NCI-H510A (cell line): ENCODE measurements around the gene CCL26.
"Not testable (repeated sequence)": the region's sequence is repeated elsewhere in the genome, so short reads cannot be mapped to it uniquely, and the experiment has no call there.

Experiments
- DNase-seq: peaks from one replicate; lab custom pipeline; 2025; lab: John Stamatoyannopoulos, UW

The CCL26 gene

DNA sequence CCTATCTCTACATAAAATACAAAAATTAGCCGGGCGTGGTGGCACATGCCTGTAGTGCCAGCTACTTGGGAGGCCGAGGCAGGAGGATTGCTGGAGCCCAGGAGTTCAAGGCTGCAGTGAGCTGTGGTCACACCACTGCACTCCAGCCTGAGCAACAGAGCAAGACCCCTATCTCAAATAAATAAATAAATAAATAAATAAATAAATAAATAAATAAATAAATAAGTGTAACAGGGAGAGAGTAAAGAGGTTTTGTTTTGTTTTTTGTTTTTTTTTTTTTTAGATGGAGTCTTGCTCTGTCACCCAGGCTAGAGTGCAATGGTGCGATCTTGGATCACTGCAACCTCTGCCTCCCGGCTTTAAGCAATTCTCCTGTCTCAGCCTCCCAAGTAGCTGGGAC, 20.6 kb upstream of the CCL26 start:
- DNase-seq, result not testable (repeated sequence)

DNA sequence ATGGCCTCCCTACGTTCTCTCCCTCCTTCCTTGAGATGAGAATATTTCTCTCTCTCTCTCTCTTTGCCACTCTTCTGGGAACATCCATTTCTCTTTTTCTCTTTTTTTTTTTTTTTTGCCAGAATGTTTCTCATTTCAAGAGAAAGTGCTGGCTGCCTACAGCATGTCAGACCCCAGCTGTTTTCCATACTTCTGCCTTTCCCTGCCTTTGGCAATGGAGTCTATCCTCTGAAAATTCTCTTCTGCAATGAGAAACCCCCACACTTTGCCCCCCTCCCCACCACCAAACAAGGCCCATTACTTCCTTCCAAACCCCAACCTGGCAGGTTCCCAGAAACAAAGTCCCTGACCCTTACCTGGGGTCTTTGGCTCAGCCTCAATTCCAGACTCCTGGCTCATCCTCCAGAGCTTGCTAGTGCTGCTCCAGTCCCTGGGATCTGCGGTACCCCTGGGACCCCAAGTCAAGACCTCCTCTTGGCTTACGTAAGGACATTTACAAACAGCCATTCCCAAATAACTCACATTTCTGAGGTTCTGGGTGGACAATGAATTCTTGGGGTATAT, 17.4 kb upstream of the CCL26 start:
- no peak for DNase-seq

DNA sequence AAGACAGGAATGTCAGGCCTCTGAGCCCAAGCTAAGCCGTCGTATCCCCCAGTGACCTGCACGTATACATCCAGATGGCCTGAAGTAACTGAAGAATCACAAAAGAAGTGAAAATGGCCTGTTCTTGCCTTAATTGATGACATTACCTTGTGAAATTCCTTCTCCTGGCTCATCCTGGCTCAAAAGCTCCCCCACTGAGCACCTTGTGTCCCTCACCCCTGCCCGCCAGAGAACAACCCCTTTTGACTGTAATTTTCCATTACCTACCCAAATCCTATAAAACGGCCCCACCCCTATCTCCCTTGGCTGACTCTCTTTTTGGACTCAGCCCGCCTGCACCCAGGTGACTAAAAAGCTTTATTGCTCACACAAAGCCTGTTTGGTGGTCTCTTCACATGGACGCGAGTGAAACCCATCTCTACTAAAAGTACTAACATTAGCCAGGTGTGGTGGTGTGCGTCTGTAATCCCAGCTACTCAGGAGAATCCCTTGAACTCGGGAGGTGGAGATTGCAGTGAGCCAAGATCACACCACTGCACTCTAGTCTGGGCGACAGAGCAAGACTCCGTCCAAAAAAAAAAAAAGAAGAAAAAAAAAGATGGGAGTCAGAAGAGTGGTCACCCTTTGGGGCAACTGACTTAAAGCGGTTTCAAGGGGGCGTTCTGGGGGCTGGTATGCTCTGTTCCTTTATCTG, 16.3 kb upstream of the CCL26 start:
- DNase-seq, result not testable (repeated sequence)

DNA sequence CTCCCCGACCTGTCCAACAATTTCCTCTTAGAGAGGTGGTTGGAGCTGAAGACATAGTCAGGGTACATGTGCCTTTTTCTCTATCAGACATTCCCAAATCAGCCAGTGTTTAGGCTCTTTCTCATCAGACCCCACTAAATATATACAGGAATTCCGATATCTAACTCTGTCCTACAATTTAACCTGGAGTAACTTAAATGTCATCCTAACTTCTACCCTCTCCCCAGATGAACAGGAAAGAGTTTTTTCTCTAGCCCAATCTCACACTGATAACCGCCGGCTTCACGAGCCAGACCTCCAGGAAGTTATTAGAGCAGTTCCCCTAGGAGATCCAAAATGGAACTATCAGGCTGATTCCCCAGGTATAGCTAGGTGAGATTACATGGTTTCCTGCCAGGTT, 11.0 kb upstream of the CCL26 start:
- not testable (repeated sequence) for DNase-seq

DNA sequence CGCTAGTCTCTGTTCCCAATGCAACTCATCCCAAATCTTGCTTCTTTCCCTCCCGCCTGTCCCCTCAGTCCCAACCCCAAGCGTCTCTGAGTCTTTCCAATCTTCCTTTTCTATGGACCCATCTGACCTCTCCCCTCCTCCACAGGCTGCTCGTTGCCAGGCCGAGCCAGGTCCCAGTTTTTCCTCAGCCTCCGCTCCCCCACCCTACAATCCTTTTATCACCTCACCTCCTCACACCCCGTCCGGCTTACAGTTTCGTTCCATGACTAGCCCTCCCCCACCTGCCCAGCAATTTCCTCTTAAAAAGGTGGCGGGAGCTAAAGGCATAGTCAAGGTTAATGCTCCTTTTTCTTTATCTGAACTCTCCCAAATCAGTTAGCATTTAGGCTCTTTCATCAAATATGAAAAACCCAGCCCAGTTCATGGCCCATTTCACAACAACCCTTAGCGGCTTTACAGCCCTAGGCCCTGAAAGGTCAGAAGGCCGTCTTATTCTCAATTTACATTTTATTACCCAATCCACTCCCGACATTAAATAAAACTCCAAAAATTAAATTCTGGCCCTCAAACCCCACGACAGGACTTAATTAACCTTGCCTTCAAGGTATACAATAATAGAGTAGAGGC, 8.7 kb upstream of the CCL26 start:
- DNase-seq, result not testable (repeated sequence)

- not testable (repeated sequence) for DNase-seq
Observed at GRCh38 chr7:75779516-75779915, 7.5 kb upstream of the CCL26 start.

GRCh38 chr7:75779035-75779434, 7.0 kb upstream of the CCL26 start:
- not testable (repeated sequence) for DNase-seq

DNA sequence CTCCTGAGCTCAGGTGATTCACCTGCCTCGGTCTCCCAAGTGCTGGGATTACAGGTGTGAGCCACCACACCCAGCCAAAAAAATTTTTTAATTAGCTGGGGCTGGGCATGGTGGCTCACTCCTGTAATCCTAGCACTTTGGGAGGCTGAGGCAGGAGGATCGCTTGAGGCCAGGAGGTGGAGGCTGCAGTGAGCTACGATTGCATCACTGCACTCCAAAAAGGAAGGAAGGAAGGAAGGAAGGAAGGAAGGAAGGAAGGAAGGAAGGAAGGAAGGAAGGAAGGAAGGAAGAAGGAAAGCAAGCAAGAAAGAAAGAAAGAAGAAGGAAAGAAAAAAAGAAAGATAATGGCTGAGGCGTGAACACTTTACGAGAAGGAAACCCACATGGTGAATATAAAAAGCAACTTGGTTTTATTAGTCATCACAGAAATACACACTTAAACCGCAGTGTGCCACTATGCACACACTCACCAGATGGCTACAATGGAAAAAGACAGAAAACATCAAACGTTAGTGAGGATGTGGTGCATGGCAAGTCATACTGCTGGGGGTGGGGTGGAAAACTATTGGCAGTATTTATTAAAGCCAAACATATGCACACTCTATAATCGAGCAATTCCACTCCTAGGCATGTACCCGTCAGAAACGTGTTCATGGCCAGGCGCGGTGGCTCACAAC, 4.4 kb upstream of the CCL26 start:
- no peak for DNase-seq

GRCh38 chr7:75773958-75774357, 1.9 kb upstream of the CCL26 start:
- not testable (repeated sequence) for DNase-seq

DNA sequence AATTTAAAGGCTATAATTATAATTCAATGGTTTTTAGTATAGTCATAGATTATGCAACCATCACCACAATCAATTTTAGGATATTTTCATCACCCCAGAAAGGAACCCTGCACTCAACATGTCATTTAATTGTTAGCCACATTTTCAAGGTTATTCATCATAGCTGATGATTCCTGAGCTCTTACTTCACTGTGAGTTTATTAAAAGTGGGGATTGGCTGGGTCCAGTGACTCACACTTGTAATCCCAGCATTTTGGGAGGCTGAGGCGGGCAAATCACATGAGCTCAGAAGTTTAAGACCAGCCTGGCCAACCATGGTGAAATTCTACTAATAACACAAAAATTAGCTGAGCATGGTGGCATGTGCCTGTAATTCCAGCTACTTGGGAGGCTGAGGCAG, 787 bp downstream of the CCL26 start:
- no peak for DNase-seq

DNA sequence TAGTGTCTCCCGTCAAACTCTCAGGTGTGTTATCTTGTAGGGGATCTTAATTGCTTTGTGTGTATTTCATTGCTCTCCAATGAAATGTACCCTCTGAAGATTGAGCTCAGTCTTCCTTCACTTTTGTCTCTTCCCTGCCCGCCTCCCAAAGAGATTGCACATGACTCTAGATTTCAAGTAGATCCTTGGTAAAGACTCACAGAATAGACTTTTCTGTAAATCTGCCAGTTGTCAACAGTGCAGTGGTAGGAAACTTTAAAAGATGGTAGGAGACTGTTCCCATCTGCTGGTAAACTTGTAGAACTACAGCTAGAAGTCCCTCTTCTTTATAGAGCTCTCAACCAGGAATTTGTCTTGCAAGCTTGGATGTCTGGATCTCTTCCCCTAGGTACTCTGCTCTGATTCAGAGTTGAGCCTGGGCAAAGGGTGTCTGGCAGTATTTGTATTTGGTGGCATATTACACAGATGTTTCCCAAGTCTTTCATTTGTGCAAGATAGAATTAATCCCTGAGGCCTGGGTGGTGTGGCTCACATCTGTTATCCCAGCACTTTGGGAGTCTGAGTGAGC, 9.6 kb downstream of the CCL26 start:
- peak; percentile 8 for DNase-seq

- DNase-seq, result not testable (repeated sequence)
Observed at GRCh38 chr7:75761801-75762200, 10.2 kb downstream of the CCL26 start.

GRCh38 chr7:75758491-75758890, 13.5 kb downstream of the CCL26 start:
- no peak for DNase-seq

DNA sequence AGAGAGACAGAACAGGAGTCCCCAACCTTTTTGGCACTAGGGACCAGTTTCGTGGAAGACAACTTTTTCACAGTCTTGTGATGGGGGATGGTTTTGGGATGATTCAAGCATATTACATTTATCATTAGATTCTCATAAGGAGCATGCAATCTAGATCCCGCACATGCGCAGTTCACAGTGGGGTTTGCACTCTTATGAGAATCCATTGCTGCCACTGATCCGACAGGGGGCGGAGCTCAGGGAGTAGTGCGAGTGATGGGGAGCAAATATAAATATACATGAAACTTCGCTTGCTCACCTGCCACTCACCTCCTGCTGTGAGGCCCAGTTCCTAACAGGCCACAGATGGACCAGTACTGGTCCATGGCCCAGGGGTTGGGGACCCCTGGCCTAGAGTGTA, 14.2 kb downstream of the CCL26 start:
- DNase-seq, result no peak

DNA sequence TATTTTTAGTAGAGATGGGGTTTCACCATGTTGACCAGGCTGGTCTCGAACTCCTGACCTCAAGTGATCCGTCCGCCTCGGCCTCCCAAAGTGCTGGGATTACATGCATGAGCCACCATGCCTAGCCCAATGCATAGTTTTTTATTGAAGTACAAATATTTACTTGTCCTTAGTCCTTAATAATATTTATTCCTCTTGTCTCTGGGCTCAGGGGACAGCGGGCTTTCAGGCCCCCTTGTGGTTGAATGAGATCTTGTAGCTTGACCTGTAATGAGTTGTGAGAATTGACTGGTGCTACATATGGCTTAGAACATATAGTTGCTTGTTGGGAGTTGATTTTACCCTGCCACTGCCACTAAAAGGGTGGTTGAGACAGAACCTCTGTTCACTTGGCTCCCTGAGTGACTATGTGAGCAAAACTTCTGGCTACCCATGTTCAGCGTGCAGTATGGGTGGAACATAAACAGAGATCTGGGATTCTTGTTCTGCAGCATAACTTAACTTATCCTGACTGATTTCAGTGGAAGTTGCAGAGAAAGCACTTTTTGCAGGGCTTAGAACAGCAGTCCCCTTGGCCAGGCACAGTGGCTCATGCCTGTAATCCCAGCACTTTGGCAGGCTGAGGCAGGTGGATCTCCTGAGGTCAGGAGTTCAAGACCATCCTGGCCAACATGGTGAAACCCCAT, 14.9 kb downstream of the CCL26 start:
- DNase-seq, result no peak

GRCh38 chr7:75756206-75756990, 15.6 kb downstream of the CCL26 start:
- no peak for DNase-seq

DNA sequence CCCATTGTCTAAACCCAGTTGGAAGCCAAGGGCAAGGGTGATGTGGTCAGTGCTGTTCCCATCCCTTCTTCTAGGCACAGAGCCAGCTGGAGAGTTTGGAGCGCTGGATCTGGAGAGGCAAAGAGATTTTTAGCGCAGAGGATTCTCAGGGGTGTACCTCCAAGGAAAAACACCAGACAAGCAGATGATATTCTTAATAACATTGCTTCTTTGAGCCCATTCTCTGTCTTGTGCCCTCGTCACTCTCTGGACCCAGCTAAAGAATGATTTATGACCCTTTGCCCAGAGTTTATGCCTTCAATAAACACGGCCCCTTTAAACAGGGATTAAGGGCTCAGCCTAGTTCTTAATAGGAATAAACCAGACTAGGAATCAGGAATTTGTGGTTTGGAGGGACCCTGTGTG, 28.6 kb downstream of the CCL26 start:
- DNase-seq, result no peak

GRCh38 chr7:75740846-75741497, 31.0 kb downstream of the CCL26 start:
- no peak for DNase-seq

- DNase-seq, result no peak
Observed at GRCh38 chr7:75739796-75740672, 32.0 kb downstream of the CCL26 start.
